Measurements from ENCODE around the gene ULK1.

GRCh38 chr12:131902332-131903241 is 8.2 kb downstream of the ULK1 start:
- TF ChIP-seq CTCF (IDR thresholded peaks at IDR 0.05): no peak
- TF ChIP-seq POLR2A (IDR thresholded peaks at IDR 0.05): no peak
